ENCODE data around the gene TAF1. TPM values are rescaled to one million over a fixed set of nuclear protein-coding genes. Genes with fewer than 3 reads are reported as not detected.

The TAF1 gene
- total and polyA plus RNA-seq, 9 of the 15 experiments (the other 6 are each of a cell fraction or from before 2014, with no cell fraction given) = 6.4 to 45.1 (median 38.1) TPM

DNA sequence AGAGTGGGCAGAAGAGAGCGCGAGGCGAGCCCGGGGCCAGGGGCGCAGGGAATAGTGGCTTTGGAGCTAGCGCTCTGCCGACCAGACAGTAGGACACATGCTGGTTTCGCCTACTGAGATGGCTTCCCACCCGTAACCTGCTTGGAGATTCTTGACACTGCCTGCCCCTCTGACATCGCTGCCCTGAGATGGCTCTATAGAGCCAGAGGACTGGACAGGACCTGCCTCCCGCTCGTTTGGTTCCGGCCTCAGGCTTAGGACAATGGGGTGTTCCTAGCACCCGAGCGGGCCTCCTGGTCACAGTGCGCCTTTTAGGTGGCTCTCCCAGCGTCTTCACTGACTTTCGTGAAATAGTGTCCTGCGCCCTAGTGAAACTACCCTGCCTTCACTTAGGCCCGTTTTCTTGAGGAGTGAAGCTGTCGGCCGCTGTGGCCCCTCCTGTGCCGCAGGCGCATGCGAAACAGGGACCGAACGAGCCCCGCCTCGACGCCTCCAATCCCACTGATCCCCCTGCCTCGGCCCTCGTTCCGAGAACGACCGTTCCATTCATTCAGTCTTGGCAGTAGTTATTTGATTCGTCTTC lies 608 bp downstream of the TAF1 start (continued):
- TF ChIP-seq LEF1 (IDR thresholded peaks at IDR 0.05) (no peak), POLR2AphosphoS5 (IDR thresholded peaks at IDR 0.05; ENCODE audit: control insufficient read depth, insufficient read depth, low read depth, low read length) (no peak), ATF7 (IDR thresholded peaks at IDR 0.05) (no peak), ZEB2 (IDR thresholded peaks at IDR 0.05) (no peak), TEAD4 (IDR thresholded peaks at IDR 0.05; ENCODE audit: low read length) (no peak), TEAD4 (CRISPR knock-in tag; IDR thresholded peaks at IDR 0.05; ENCODE audit: borderline replicate concordance) (no peak), PHF20 (IDR thresholded peaks at IDR 0.05; ENCODE audit: partially characterized antibody) (no peak), ZNF586 (CRISPR knock-in tag; conservative IDR thresholded peaks at IDR 0.05) (no peak), HDGF (IDR thresholded peaks at IDR 0.05) (no peak), IFI16 (CRISPR knock-in tag; IDR thresholded peaks at IDR 0.05) (no peak)
- TF ChIP-seq, protein P1, sequence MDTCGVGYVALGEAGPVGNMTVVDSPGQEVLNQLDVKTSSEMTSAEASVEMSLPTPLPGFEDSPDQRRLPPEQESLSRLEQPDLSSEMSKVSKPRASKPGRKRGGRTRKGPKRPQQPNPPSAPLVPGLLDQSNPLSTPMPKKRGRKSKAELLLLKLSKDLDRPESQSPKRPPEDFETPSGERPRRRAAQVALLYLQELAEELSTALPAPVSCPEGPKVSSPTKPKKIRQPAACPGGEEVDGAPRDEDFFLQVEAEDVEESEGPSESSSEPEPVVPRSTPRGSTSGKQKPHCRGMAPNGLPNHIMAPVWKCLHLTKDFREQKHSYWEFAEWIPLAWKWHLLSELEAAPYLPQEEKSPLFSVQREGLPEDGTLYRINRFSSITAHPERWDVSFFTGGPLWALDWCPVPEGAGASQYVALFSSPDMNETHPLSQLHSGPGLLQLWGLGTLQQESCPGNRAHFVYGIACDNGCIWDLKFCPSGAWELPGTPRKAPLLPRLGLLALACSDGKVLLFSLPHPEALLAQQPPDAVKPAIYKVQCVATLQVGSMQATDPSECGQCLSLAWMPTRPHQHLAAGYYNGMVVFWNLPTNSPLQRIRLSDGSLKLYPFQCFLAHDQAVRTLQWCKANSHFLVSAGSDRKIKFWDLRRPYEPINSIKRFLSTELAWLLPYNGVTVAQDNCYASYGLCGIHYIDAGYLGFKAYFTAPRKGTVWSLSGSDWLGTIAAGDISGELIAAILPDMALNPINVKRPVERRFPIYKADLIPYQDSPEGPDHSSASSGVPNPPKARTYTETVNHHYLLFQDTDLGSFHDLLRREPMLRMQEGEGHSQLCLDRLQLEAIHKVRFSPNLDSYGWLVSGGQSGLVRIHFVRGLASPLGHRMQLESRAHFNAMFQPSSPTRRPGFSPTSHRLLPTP (IDR thresholded peaks at IDR 0.05; ENCODE audit: borderline replicate concordance, extremely low read depth, insufficient read length) = no peak
- TF ChIP-seq, protein P2, sequence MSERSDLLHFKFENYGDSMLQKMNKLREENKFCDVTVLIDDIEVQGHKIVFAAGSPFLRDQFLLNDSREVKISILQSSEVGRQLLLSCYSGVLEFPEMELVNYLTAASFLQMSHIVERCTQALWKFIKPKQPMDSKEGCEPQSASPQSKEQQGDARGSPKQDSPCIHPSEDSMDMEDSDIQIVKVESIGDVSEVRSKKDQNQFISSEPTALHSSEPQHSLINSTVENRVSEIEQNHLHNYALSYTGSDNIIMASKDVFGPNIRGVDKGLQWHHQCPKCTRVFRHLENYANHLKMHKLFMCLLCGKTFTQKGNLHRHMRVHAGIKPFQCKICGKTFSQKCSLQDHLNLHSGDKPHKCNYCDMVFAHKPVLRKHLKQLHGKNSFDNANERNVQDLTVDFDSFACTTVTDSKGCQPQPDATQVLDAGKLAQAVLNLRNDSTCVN (CRISPR knock-in tag; IDR thresholded peaks at IDR 0.05) = no peak
- TF ChIP-seq, protein P3, sequence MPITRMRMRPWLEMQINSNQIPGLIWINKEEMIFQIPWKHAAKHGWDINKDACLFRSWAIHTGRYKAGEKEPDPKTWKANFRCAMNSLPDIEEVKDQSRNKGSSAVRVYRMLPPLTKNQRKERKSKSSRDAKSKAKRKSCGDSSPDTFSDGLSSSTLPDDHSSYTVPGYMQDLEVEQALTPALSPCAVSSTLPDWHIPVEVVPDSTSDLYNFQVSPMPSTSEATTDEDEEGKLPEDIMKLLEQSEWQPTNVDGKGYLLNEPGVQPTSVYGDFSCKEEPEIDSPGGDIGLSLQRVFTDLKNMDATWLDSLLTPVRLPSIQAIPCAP (CRISPR knock-in tag; IDR thresholded peaks at IDR 0.05; ENCODE audit: borderline replicate concordance) = no peak
- TF ChIP-seq, protein P4, sequence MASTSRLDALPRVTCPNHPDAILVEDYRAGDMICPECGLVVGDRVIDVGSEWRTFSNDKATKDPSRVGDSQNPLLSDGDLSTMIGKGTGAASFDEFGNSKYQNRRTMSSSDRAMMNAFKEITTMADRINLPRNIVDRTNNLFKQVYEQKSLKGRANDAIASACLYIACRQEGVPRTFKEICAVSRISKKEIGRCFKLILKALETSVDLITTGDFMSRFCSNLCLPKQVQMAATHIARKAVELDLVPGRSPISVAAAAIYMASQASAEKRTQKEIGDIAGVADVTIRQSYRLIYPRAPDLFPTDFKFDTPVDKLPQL (IDR thresholded peaks at IDR 0.05; ENCODE audit: extremely low read depth, insufficient read length) = no peak
- TF ChIP-seq, protein P5, sequence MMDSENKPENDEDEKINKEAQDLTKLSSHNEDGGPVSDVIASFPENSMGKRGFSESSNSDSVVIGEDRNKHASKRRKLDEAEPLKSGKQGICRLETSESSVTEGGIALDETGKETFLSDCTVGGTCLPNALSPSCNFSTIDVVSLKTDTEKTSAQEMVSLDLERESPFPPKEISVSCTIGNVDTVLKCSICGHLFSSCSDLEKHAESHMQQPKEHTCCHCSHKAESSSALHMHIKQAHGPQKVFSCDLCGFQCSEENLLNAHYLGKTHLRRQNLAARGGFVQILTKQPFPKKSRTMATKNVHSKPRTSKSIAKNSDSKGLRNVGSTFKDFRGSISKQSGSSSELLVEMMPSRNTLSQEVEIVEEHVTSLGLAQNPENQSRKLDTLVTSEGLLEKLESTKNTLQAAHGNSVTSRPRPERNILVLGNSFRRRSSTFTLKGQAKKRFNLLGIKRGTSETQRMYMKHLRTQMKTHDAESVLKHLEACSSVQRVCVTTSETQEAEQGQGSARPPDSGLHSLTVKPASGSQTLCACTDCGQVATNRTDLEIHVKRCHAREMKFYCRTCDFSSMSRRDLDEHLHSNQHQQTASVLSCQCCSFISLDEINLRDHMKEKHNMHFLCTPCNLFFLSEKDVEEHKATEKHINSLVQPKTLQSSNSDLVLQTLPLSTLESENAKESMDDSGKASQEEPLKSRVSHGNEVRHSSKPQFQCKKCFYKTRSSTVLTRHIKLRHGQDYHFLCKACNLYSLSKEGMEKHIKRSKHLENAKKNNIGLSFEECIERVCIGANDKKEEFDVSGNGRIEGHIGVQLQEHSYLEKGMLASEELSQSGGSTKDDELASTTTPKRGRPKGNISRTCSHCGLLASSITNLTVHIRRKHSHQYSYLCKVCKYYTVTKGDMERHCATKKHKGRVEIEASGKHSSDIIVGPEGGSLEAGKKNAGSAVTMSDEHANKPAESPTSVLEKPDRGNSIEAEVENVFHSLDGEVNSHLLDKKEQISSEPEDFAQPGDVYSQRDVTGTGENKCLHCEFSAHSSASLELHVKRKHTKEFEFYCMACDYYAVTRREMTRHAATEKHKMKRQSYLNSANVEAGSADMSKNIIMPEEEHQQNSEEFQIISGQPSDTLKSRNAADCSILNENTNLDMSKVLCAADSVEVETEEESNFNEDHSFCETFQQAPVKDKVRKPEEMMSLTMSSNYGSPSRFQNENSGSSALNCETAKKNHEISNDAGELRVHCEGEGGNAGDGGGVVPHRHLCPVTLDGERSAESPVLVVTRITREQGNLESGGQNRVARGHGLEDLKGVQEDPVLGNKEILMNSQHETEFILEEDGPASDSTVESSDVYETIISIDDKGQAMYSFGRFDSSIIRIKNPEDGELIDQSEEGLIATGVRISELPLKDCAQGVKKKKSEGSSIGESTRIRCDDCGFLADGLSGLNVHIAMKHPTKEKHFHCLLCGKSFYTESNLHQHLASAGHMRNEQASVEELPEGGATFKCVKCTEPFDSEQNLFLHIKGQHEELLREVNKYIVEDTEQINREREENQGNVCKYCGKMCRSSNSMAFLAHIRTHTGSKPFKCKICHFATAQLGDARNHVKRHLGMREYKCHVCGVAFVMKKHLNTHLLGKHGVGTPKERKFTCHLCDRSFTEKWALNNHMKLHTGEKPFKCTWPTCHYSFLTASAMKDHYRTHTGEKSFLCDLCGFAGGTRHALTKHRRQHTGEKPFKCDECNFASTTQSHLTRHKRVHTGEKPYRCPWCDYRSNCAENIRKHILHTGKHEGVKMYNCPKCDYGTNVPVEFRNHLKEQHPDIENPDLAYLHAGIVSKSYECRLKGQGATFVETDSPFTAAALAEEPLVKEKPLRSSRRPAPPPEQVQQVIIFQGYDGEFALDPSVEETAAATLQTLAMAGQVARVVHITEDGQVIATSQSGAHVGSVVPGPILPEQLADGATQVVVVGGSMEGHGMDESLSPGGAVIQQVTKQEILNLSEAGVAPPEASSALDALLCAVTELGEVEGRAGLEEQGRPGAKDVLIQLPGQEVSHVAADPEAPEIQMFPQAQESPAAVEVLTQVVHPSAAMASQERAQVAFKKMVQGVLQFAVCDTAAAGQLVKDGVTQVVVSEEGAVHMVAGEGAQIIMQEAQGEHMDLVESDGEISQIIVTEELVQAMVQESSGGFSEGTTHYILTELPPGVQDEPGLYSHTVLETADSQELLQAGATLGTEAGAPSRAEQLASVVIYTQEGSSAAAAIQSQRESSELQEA (IDR thresholded peaks at IDR 0.05; ENCODE audit: low read depth) = no peak

All from K562 (cell line).